ENCODE results near the gene BLOC1S6. TPM values are rescaled to one million over a fixed set of nuclear protein-coding genes. Genes with fewer than 3 reads are reported as not detected.
A peak's percentile ranks its signal among the peaks of the same experiment; 100 is the strongest.

The BLOC1S6 gene
- total and polyA plus RNA-seq, 9 of the 15 experiments (the other 6 are each of a cell fraction or from before 2014, with no cell fraction given), result 18.2 to 72.4 (median 38.4) TPM

DNA sequence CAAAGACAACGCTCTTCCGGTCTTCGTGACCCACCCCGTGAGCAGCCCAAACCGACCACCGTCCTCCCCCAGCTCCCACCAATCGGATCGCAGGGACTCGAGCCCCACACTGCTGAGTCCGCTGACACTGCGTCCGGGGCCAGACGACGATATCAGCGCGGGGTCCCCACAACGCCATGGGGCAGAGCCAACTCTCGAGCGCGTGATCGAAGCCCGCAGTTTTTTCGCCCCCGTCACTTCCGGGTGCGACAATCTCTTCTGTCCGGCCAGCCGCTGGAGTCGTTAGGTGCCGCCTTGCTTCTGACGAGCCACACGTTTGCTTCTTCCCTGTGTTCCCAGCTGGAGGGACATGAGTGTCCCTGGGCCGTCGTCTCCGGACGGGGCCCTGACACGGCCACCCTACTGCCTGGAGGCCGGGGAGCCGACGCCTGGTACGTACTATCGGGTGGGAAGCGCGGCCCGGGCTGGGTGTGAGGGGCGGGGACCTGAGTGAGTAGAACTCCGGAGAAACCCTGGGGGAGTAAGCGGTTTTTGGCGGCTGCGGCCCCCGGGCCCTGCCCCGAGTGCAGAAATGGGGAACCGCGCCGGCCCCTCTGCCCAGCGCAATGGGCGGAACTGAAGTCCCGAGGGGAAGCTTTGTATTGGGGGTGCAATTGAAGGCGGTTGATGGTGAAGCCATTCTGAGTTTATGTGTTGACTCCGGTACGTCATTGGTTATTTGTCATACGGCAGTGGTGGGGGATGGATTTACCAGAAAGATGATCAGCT lies at the start of gene BLOC1S6 (continued):
- TF ChIP-seq, protein P1, sequence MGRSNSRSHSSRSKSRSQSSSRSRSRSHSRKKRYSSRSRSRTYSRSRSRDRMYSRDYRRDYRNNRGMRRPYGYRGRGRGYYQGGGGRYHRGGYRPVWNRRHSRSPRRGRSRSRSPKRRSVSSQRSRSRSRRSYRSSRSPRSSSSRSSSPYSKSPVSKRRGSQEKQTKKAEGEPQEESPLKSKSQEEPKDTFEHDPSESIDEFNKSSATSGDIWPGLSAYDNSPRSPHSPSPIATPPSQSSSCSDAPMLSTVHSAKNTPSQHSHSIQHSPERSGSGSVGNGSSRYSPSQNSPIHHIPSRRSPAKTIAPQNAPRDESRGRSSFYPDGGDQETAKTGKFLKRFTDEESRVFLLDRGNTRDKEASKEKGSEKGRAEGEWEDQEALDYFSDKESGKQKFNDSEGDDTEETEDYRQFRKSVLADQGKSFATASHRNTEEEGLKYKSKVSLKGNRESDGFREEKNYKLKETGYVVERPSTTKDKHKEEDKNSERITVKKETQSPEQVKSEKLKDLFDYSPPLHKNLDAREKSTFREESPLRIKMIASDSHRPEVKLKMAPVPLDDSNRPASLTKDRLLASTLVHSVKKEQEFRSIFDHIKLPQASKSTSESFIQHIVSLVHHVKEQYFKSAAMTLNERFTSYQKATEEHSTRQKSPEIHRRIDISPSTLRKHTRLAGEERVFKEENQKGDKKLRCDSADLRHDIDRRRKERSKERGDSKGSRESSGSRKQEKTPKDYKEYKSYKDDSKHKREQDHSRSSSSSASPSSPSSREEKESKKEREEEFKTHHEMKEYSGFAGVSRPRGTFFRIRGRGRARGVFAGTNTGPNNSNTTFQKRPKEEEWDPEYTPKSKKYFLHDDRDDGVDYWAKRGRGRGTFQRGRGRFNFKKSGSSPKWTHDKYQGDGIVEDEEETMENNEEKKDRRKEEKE (IDR thresholded peaks at IDR 0.05; ENCODE audit: borderline replicate concordance in 1 of 2, control insufficient read depth in 1 of 2, low read depth in 2 of 2, low read length in 1 of 2), result peak in 1 of 2 experiments; percentile 62; a peak in 1 of 4 replicates
- no peak for TF ChIP-seq SIRT6 (IDR thresholded peaks at IDR 0.05; ENCODE audit: low read depth, low read length)
- no peak for TF ChIP-seq XRCC3 (IDR thresholded peaks at IDR 0.05)
- TF ChIP-seq BRD9 (IDR thresholded peaks at IDR 0.05; ENCODE audit: low read depth, partially characterized antibody), result no peak
- TF ChIP-seq BHLHE40 (IDR thresholded peaks at IDR 0.05; ENCODE audit: low read length), result peak; percentile 80
- TF ChIP-seq ELF4 (CRISPR knock-in tag; IDR thresholded peaks at IDR 0.05), result no peak
- TF ChIP-seq HOXB6 (CRISPR knock-in tag; IDR thresholded peaks at IDR 0.05; ENCODE audit: borderline replicate concordance), result no peak
- TF ChIP-seq ZSCAN29 (IDR thresholded peaks at IDR 0.05), result peak; percentile 62; the same call in 1 of the 2 replicates
- TF ChIP-seq TAF15 (IDR thresholded peaks at IDR 0.05; ENCODE audit: low read depth, low read length), result no peak
- TF ChIP-seq, protein P2, sequence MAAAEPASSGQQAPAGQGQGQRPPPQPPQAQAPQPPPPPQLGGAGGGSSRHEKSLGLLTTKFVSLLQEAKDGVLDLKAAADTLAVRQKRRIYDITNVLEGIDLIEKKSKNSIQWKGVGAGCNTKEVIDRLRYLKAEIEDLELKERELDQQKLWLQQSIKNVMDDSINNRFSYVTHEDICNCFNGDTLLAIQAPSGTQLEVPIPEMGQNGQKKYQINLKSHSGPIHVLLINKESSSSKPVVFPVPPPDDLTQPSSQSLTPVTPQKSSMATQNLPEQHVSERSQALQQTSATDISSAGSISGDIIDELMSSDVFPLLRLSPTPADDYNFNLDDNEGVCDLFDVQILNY (CRISPR knock-in tag; IDR thresholded peaks at IDR 0.05), result no peak
- TF ChIP-seq, protein P3, sequence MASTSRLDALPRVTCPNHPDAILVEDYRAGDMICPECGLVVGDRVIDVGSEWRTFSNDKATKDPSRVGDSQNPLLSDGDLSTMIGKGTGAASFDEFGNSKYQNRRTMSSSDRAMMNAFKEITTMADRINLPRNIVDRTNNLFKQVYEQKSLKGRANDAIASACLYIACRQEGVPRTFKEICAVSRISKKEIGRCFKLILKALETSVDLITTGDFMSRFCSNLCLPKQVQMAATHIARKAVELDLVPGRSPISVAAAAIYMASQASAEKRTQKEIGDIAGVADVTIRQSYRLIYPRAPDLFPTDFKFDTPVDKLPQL (IDR thresholded peaks at IDR 0.05; ENCODE audit: extremely low read depth, insufficient read length), result peak; percentile 50
- TF ChIP-seq SMC3 (conservative IDR thresholded peaks at IDR 0.05; ENCODE audit: insufficient read depth, low read depth, low read length), result no peak
- no peak for TF ChIP-seq POLR2AphosphoS2 (IDR thresholded peaks at IDR 0.05; ENCODE audit: low read length)
- TF ChIP-seq POLR2AphosphoS5 (IDR thresholded peaks at IDR 0.05; ENCODE audit: control insufficient read depth, insufficient read depth, low read depth, low read length), result peak; percentile 78
- peak; percentile 49 for TF ChIP-seq NFE2 (IDR thresholded peaks at IDR 0.05; ENCODE audit: low read depth)
- no peak for TF ChIP-seq PTTG1 (tag; IDR thresholded peaks at IDR 0.05; ENCODE audit: low read depth)
- TF ChIP-seq, protein P4, sequence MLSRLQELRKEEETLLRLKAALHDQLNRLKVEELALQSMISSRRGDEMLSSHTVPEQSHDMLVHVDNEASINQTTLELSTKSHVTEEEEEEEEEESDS (CRISPR knock-in tag; IDR thresholded peaks at IDR 0.05), result no peak
- TF ChIP-seq KLF10 (CRISPR knock-in tag; IDR thresholded peaks at IDR 0.05), result no peak
- no peak for TF ChIP-seq TEAD2 (tag; IDR thresholded peaks at IDR 0.05)
- TF ChIP-seq NCOA1 (IDR thresholded peaks at IDR 0.05; ENCODE audit: low read depth), result peak; percentile 97
- TF ChIP-seq ETV5 (CRISPR knock-in tag; IDR thresholded peaks at IDR 0.05; ENCODE audit: low read depth), result peak; percentile 71; the same call in 1 of the 2 replicates
- TF ChIP-seq, protein P5, sequence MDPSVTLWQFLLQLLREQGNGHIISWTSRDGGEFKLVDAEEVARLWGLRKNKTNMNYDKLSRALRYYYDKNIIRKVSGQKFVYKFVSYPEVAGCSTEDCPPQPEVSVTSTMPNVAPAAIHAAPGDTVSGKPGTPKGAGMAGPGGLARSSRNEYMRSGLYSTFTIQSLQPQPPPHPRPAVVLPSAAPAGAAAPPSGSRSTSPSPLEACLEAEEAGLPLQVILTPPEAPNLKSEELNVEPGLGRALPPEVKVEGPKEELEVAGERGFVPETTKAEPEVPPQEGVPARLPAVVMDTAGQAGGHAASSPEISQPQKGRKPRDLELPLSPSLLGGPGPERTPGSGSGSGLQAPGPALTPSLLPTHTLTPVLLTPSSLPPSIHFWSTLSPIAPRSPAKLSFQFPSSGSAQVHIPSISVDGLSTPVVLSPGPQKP (CRISPR knock-in tag; IDR thresholded peaks at IDR 0.05), result no peak
- no peak for TF ChIP-seq BMI1 (IDR thresholded peaks at IDR 0.05; ENCODE audit: low read length)
- TF ChIP-seq ZNF232 (CRISPR knock-in tag; IDR thresholded peaks at IDR 0.05), result no peak; the same call in 1 of the 2 replicates

Measured in K562 (cell line).